Lower leg skin (tissue), 4 donors: ENCODE results near the gene TAF3. TPM values are rescaled to one million over a fixed set of nuclear protein-coding genes. Genes with fewer than 3 reads are reported as not detected.

ENCODE experiments used
- DNase-seq, 2 donors: peaks; one replicate each; pipeline ENCODE4 v3.0.0-alpha.2; 2019; ENCODE audit warnings: low spot score in 2 of 2
- H3K4me3 ChIP-seq: fragments of 200-600 bp; sonication (generic); 2 replicates; pipeline ENCODE4 v1.5.1; 2017; ENCODE audit warnings: mild to moderate bottlenecking, low read depth; ENCODE audit not compliant: poor library complexity, severe bottlenecking
- CTCF ChIP-seq, 3 donors: fragments of 450-650 bp; IDR thresholded peaks; one replicate each; pipeline ENCODE4 v1.5.1; 2016; ENCODE audit warnings: antibody characterized with exemption in 3 of 3, mild to moderate bottlenecking in 3 of 3, moderate library complexity in 2 of 3
- POLR2A ChIP-seq, 2 donors: fragments of 450-650 bp; IDR thresholded peaks; one replicate each; pipeline ENCODE4 v1.6.1; 2016 to 2017; ENCODE audit warnings: antibody characterized with exemption in 2 of 2, mild to moderate bottlenecking in 1 of 2, moderate library complexity in 1 of 2
- WGBS, 2 donors: methylation state at CpG; one replicate each; pipeline ENCODE4 v1.1.5; 2018; 5-methylcytosine and 5-hydroxymethylcytosine counted together
- intact Hi-C: fragments of 100-400 bp; cut with DNase I; formaldehyde crosslinking; loops from one replicate; pipeline ENCODE4 v1.15.0; 2023; ENCODE audit warnings: low total_unique reads
- total RNA-seq, 4 donors: library from RNA; depleted of rRNA; stranded (reverse); fragments of >200 nt; gene quantifications; one replicate each; pipeline ENCODE4 v1.1.0, GENCODE V29; 2016

The TAF3 gene
- total RNA-seq, 4 donors from 2014 or later = 5.0 to 8.3 (median 7.7) TPM

GRCh38 chr10:7872041-7872442 lies 53.7 kb downstream of the TAF3 start:
- intact Hi-C loops = no loop called here

GRCh38 chr10:7874864-7875263 lies 56.6 kb downstream of the TAF3 start:
- WGBS, 2 donors = 74 to 76% methylated on average over 2 of the region's 2 CpGs
- no peak for DNase-seq
- TF ChIP-seq CTCF (IDR thresholded peaks at IDR 0.05) (no peak), POLR2A (IDR thresholded peaks at IDR 0.05) (no peak)
- H3K4me3 ChIP-seq = no peak overlapping the region
- intact Hi-C loops = loop anchor here (5.0 kb wide), 1 partner anchor 1337 kb away; no protein-coding TSS in a partner anchor

More at GRCh38 chr10:7872041-7872442, 53.7 kb downstream of the TAF3 start:
- 10 to 11% methylated on average over 5 of the region's 5 CpGs for WGBS, 2 donors
- no peak for TF ChIP-seq POLR2A (IDR thresholded peaks at IDR 0.05)
- peak in 1 of 3 donors; percentile 23 for TF ChIP-seq CTCF (IDR thresholded peaks at IDR 0.05)
- DNase-seq = no peak
- H3K4me3 ChIP-seq = no peak overlapping the region

DNA sequence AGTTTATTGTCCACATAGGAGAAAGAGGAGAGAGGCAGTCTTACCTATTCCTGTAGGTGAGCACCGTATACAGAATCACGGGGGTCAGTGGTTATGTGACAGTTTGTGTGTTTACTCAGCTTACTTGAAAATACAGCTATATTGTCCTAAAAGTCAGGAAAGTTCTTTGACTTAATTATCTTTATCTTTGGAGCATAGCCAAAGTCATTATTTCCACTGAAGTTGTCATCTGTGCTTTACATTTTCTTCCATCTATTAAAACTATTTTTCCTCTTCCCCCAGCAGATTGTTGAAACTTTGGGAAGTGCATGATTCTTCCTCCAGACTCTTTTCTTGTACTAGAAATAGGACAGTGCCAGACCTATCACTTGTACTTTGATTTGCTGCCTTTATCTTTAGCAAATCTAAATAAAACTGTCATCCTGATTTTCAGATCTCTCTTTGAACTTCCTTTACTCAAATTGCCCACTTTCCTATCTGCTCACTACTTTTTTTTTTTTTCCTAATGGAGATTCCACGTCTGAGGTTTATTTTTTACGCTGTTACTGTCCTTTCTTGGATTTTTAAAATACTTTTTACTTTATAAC lies 58.3 kb downstream of the TAF3 start:
- intact Hi-C loops = loop anchor here (5.0 kb wide), 1 partner anchor 1336 kb away; no protein-coding TSS in a partner anchor
- H3K4me3 ChIP-seq = no peak overlapping the region
- no peak for DNase-seq
- WGBS, 2 donors = 69 to 72% methylated on average over 4 of the region's 4 CpGs
- no peak for TF ChIP-seq CTCF (IDR thresholded peaks at IDR 0.05)
- TF ChIP-seq POLR2A (IDR thresholded peaks at IDR 0.05) = no peak

DNA sequence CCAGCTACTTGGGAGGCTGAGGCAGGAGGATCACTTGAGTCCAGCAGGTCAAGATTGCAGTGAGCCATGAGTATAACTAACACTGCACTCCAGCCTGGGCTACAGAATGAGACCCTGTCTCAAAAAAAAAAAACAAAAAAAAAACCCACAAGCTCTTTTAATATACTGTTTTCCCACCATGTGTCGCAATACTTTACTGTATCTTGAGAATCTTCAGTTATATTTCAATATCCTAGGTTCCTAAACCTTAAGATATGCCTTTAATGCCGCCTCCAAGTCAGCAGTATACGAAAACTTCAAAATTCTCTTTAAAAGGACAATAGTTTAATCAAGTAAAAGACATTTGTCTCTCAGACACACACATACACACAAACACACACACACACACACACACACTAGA lies 62.8 kb downstream of the TAF3 start:
- no peak overlapping the region for H3K4me3 ChIP-seq
- TF ChIP-seq POLR2A (IDR thresholded peaks at IDR 0.05) (no peak), CTCF (IDR thresholded peaks at IDR 0.05) (no peak)
- intact Hi-C loops = no loop called here
- 98 to 99% methylated on average over 3 of the region's 3 CpGs for WGBS, 2 donors
- DNase-seq = no peak

DNA sequence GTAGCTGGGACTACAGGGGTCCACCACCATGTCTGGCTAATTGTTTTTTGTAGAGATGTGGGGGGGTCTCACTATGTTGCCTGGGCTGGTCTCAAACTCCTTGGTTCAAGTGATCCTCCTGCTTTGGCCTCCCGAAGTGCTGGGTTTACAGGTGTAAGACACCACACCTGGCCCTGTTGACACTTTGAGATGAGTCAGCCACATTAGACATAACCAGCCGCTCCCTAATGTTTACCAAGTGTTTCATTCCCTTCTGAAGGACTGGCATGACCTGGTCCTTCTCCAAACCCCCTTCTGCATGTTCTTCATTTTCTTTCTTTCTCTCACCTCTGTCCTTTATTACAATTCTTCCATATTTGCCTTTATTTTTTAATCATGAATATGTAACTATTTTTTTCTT lies 67.8 kb downstream of the TAF3 start:
- DNase-seq = no peak

More for the DNA sequence above, 67.8 kb downstream of the TAF3 start:
- intact Hi-C loops = no loop called here
- TF ChIP-seq CTCF (IDR thresholded peaks at IDR 0.05) = no peak
- TF ChIP-seq POLR2A (IDR thresholded peaks at IDR 0.05) = no peak
- WGBS, 2 donors = 87 to 95% methylated on average over 2 of the region's 2 CpGs
- no peak overlapping the region for H3K4me3 ChIP-seq
